ENCODE data around the gene TBC1D17. TPM values are rescaled to one million over a fixed set of nuclear protein-coding genes. Genes with fewer than 3 reads are reported as not detected.

The TBC1D17 gene
- total and polyA plus RNA-seq, 2 of the 13 experiments (the other 11 are each of a cell fraction or from before 2014, with no cell fraction given) = 9.7 to 16.9 TPM

DNA sequence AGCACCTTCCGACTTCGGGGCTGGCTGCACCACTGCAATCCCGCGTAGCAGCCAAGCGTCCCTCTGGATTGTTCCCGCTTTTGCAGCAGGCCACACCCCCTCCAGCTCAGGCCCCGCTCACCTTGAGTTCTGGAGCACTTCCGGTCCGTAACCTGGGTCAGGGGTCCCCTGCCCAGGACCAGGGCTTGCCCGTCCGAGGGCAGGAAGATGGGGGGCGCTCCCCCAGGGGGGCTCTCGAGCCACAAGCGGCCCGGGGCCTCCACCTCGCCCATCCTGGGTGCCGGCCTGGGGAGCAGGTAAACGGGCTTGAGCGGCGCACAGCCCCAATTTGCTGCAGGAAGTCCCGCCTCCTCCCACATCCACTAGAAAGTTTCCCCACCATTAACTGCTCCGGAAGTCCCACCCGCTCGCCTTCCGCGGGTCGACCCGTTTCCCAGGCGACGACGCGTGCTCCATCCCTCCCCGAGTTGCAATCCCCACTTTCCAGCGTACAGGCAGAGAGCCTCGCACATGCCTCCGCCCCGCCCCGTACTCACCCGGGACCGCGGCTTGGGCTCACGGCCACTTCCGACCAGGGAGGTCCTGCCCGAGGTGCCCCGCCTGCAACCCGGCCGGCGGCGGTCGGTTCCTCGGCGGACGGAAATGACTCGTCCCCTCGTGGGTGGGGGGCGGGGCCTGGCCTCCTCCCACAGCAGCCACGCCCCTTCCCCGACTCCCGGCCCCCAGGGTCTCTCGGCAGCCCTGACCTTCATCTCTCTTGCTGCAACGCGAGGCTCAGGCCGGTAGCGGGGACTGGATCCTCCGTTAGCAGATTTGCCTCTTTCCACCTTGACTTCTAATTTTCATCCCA, 10.3 kb upstream of the TBC1D17 start, which contains the start of gene PNKP (continued):
- TF ChIP-seq, protein P1, sequence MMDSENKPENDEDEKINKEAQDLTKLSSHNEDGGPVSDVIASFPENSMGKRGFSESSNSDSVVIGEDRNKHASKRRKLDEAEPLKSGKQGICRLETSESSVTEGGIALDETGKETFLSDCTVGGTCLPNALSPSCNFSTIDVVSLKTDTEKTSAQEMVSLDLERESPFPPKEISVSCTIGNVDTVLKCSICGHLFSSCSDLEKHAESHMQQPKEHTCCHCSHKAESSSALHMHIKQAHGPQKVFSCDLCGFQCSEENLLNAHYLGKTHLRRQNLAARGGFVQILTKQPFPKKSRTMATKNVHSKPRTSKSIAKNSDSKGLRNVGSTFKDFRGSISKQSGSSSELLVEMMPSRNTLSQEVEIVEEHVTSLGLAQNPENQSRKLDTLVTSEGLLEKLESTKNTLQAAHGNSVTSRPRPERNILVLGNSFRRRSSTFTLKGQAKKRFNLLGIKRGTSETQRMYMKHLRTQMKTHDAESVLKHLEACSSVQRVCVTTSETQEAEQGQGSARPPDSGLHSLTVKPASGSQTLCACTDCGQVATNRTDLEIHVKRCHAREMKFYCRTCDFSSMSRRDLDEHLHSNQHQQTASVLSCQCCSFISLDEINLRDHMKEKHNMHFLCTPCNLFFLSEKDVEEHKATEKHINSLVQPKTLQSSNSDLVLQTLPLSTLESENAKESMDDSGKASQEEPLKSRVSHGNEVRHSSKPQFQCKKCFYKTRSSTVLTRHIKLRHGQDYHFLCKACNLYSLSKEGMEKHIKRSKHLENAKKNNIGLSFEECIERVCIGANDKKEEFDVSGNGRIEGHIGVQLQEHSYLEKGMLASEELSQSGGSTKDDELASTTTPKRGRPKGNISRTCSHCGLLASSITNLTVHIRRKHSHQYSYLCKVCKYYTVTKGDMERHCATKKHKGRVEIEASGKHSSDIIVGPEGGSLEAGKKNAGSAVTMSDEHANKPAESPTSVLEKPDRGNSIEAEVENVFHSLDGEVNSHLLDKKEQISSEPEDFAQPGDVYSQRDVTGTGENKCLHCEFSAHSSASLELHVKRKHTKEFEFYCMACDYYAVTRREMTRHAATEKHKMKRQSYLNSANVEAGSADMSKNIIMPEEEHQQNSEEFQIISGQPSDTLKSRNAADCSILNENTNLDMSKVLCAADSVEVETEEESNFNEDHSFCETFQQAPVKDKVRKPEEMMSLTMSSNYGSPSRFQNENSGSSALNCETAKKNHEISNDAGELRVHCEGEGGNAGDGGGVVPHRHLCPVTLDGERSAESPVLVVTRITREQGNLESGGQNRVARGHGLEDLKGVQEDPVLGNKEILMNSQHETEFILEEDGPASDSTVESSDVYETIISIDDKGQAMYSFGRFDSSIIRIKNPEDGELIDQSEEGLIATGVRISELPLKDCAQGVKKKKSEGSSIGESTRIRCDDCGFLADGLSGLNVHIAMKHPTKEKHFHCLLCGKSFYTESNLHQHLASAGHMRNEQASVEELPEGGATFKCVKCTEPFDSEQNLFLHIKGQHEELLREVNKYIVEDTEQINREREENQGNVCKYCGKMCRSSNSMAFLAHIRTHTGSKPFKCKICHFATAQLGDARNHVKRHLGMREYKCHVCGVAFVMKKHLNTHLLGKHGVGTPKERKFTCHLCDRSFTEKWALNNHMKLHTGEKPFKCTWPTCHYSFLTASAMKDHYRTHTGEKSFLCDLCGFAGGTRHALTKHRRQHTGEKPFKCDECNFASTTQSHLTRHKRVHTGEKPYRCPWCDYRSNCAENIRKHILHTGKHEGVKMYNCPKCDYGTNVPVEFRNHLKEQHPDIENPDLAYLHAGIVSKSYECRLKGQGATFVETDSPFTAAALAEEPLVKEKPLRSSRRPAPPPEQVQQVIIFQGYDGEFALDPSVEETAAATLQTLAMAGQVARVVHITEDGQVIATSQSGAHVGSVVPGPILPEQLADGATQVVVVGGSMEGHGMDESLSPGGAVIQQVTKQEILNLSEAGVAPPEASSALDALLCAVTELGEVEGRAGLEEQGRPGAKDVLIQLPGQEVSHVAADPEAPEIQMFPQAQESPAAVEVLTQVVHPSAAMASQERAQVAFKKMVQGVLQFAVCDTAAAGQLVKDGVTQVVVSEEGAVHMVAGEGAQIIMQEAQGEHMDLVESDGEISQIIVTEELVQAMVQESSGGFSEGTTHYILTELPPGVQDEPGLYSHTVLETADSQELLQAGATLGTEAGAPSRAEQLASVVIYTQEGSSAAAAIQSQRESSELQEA (CRISPR knock-in tag; IDR thresholded peaks at IDR 0.05; ENCODE audit: not compliant biosample characterization) = no peak
- TF ChIP-seq TCF12 (IDR thresholded peaks at IDR 0.05) (no peak), TCF12 (CRISPR knock-in tag; IDR thresholded peaks at IDR 0.05) (peak; percentile 70; the same call in 1 of the 2 replicates), HMGA1 (CRISPR knock-in tag; conservative IDR thresholded peaks at IDR 0.05) (no peak), RAD21 (CRISPR knock-in tag; IDR thresholded peaks at IDR 0.05) (peak; percentile 53; the same call in 1 of the 2 replicates), MTF2 (CRISPR knock-in tag; IDR thresholded peaks at IDR 0.05; ENCODE audit: borderline replicate concordance) (no peak; the same call in 1 of the 2 replicates), RFX1 (IDR thresholded peaks at IDR 0.05) (peak; percentile 81), ZBTB42 (CRISPR knock-in tag; IDR thresholded peaks at IDR 0.05) (0 out of 2 replicates have a peak, but pooled peaks have one; percentile 62), PAF1 (CRISPR knock-in tag; IDR thresholded peaks at IDR 0.05) (no peak), MATR3 (CRISPR knock-in tag; IDR thresholded peaks at IDR 0.05) (no peak)
- TF ChIP-seq, protein P2, sequence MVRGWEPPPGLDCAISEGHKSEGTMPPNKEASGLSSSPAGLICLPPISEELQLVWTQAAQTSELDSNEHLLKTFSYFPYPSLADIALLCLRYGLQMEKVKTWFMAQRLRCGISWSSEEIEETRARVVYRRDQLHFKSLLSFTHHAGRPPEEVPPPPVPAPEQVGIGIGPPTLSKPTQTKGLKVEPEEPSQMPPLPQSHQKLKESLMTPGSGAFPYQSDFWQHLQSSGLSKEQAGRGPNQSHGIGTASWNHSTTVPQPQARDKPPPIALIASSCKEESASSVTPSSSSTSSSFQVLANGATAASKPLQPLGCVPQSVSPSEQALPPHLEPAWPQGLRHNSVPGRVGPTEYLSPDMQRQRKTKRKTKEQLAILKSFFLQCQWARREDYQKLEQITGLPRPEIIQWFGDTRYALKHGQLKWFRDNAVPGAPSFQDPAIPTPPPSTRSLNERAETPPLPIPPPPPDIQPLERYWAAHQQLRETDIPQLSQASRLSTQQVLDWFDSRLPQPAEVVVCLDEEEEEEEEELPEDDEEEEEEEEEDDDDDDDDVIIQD (CRISPR knock-in tag; IDR thresholded peaks at IDR 0.05; ENCODE audit: low read depth) = no peak
- TF ChIP-seq, protein P3, sequence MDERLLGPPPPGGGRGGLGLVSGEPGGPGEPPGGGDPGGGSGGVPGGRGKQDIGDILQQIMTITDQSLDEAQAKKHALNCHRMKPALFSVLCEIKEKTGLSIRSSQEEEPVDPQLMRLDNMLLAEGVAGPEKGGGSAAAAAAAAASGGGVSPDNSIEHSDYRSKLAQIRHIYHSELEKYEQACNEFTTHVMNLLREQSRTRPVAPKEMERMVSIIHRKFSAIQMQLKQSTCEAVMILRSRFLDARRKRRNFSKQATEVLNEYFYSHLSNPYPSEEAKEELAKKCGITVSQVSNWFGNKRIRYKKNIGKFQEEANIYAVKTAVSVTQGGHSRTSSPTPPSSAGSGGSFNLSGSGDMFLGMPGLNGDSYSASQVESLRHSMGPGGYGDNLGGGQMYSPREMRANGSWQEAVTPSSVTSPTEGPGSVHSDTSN (CRISPR knock-in tag; IDR thresholded peaks at IDR 0.05) = no peak
- TF ChIP-seq, protein P4, sequence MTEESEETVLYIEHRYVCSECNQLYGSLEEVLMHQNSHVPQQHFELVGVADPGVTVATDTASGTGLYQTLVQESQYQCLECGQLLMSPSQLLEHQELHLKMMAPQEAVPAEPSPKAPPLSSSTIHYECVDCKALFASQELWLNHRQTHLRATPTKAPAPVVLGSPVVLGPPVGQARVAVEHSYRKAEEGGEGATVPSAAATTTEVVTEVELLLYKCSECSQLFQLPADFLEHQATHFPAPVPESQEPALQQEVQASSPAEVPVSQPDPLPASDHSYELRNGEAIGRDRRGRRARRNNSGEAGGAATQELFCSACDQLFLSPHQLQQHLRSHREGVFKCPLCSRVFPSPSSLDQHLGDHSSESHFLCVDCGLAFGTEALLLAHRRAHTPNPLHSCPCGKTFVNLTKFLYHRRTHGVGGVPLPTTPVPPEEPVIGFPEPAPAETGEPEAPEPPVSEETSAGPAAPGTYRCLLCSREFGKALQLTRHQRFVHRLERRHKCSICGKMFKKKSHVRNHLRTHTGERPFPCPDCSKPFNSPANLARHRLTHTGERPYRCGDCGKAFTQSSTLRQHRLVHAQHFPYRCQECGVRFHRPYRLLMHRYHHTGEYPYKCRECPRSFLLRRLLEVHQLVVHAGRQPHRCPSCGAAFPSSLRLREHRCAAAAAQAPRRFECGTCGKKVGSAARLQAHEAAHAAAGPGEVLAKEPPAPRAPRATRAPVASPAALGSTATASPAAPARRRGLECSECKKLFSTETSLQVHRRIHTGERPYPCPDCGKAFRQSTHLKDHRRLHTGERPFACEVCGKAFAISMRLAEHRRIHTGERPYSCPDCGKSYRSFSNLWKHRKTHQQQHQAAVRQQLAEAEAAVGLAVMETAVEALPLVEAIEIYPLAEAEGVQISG (CRISPR knock-in tag; IDR thresholded peaks at IDR 0.05) = peak; percentile 61
- TF ChIP-seq, protein P5, sequence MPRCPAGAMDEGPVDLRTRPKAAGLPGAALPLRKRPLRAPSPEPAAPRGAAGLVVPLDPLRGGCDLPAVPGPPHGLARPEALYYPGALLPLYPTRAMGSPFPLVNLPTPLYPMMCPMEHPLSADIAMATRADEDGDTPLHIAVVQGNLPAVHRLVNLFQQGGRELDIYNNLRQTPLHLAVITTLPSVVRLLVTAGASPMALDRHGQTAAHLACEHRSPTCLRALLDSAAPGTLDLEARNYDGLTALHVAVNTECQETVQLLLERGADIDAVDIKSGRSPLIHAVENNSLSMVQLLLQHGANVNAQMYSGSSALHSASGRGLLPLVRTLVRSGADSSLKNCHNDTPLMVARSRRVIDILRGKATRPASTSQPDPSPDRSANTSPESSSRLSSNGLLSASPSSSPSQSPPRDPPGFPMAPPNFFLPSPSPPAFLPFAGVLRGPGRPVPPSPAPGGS (CRISPR knock-in tag; IDR thresholded peaks at IDR 0.05) = peak; percentile 78; the same call in 1 of the 2 replicates
